K562 (cell line): ENCODE data around the gene PRSS27. TPM values are rescaled to one million over a fixed set of nuclear protein-coding genes. Genes with fewer than 3 reads are reported as not detected.

Experiments used
- CXXC5 ChIP-seq: fragments of 250-450 bp; sonication (Bioruptor Pico); IDR thresholded peaks from 2 replicates; pipeline ENCODE4 v1.8.0; 2022; ENCODE audit warnings: inconsistent platforms, mild to moderate bottlenecking, moderate library complexity
- EP400 ChIP-seq: fragments of 450-650 bp; IDR thresholded peaks from 2 replicates; pipeline ENCODE4 v1.6.1; 2017; ENCODE audit warnings: antibody characterized with exemption, mild to moderate bottlenecking, moderate library complexity
- SMARCA4 ChIP-seq: fragments of 450-650 bp; IDR thresholded peaks from 2 replicates; pipeline ENCODE4 v1.6.1; 2016
- polyA plus RNA-seq, 8 experiments: library from polyadenylated mRNA; depleted of rRNA in 4 of 8; stranded (reverse) in 5 of 8; unstranded in 3 of 8; fragments of >200 nt; fragmentation: Nextera tagmentation in 2 of 8; fragmentation: Illumina TruSeq in 1 of 8; extraction: Ambion mirVana in 2 of 8; extraction: Trizol in 1 of 8; gene quantifications; 2 replicates each; pipeline versions ENCODE4 v1.2.1 to v1.2.3, GENCODE V29; 2011 to 2014; ENCODE audit warnings: inconsistent platforms in 1 of 8, missing spikeins in 1 of 8
- total RNA-seq, 7 experiments: library from RNA; depleted of rRNA in 6 of 7; stranded (reverse); fragments of >200 nt in 6 of 7; fragmentation: Illumina TruSeq in 2 of 7; extraction: Trizol in 2 of 7; gene quantifications; 2 replicates each; pipeline versions ENCODE4 v1.2.1 to v1.2.3, GENCODE V29; 2011 to 2021; ENCODE audit warnings: low replicate concordance in 1 of 7
- TF ChIP-seq, protein P1 (sequence below): fragments of 450-650 bp; IDR thresholded peaks from 2 replicates; pipeline ENCODE4 v1.6.1; 2016; ENCODE audit warnings: mild to moderate bottlenecking, moderate library complexity

The PRSS27 gene
- total and polyA plus RNA-seq, 9 of the 15 experiments (the other 6 are each of a cell fraction or from before 2014, with no cell fraction given), result 0.09 to 0.20 (median 0.17) TPM; not detected in 5

DNA sequence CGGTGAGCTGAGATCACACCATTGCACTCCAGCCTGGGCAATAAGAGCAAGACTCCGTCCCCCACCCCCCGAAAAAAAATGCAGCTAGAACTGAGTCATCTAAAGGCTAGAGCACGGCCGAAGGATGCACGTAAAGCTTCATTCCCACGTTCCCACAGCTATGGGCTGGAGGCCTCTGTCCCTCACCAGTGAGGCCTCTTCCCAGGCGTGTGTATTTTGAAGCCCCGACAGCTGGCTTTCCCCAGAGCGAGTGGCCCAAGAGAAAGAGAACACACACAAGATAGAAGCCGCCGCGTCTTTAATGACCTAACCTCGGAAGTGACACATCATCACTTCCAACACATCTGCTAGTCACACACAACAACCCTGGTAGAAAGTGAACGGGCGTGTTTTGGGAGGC, 44.3 kb downstream of the PRSS27 start (continued):
- TF ChIP-seq, protein P1, sequence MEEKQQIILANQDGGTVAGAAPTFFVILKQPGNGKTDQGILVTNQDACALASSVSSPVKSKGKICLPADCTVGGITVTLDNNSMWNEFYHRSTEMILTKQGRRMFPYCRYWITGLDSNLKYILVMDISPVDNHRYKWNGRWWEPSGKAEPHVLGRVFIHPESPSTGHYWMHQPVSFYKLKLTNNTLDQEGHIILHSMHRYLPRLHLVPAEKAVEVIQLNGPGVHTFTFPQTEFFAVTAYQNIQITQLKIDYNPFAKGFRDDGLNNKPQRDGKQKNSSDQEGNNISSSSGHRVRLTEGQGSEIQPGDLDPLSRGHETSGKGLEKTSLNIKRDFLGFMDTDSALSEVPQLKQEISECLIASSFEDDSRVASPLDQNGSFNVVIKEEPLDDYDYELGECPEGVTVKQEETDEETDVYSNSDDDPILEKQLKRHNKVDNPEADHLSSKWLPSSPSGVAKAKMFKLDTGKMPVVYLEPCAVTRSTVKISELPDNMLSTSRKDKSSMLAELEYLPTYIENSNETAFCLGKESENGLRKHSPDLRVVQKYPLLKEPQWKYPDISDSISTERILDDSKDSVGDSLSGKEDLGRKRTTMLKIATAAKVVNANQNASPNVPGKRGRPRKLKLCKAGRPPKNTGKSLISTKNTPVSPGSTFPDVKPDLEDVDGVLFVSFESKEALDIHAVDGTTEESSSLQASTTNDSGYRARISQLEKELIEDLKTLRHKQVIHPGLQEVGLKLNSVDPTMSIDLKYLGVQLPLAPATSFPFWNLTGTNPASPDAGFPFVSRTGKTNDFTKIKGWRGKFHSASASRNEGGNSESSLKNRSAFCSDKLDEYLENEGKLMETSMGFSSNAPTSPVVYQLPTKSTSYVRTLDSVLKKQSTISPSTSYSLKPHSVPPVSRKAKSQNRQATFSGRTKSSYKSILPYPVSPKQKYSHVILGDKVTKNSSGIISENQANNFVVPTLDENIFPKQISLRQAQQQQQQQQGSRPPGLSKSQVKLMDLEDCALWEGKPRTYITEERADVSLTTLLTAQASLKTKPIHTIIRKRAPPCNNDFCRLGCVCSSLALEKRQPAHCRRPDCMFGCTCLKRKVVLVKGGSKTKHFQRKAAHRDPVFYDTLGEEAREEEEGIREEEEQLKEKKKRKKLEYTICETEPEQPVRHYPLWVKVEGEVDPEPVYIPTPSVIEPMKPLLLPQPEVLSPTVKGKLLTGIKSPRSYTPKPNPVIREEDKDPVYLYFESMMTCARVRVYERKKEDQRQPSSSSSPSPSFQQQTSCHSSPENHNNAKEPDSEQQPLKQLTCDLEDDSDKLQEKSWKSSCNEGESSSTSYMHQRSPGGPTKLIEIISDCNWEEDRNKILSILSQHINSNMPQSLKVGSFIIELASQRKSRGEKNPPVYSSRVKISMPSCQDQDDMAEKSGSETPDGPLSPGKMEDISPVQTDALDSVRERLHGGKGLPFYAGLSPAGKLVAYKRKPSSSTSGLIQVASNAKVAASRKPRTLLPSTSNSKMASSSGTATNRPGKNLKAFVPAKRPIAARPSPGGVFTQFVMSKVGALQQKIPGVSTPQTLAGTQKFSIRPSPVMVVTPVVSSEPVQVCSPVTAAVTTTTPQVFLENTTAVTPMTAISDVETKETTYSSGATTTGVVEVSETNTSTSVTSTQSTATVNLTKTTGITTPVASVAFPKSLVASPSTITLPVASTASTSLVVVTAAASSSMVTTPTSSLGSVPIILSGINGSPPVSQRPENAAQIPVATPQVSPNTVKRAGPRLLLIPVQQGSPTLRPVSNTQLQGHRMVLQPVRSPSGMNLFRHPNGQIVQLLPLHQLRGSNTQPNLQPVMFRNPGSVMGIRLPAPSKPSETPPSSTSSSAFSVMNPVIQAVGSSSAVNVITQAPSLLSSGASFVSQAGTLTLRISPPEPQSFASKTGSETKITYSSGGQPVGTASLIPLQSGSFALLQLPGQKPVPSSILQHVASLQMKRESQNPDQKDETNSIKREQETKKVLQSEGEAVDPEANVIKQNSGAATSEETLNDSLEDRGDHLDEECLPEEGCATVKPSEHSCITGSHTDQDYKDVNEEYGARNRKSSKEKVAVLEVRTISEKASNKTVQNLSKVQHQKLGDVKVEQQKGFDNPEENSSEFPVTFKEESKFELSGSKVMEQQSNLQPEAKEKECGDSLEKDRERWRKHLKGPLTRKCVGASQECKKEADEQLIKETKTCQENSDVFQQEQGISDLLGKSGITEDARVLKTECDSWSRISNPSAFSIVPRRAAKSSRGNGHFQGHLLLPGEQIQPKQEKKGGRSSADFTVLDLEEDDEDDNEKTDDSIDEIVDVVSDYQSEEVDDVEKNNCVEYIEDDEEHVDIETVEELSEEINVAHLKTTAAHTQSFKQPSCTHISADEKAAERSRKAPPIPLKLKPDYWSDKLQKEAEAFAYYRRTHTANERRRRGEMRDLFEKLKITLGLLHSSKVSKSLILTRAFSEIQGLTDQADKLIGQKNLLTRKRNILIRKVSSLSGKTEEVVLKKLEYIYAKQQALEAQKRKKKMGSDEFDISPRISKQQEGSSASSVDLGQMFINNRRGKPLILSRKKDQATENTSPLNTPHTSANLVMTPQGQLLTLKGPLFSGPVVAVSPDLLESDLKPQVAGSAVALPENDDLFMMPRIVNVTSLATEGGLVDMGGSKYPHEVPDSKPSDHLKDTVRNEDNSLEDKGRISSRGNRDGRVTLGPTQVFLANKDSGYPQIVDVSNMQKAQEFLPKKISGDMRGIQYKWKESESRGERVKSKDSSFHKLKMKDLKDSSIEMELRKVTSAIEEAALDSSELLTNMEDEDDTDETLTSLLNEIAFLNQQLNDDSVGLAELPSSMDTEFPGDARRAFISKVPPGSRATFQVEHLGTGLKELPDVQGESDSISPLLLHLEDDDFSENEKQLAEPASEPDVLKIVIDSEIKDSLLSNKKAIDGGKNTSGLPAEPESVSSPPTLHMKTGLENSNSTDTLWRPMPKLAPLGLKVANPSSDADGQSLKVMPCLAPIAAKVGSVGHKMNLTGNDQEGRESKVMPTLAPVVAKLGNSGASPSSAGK, result peak; percentile 29
- 0 out of 2 replicates have a peak, but pooled peaks have one; percentile 21 for TF ChIP-seq CXXC5 (CRISPR knock-in tag)
- 0 out of 2 replicates have a peak, but pooled peaks have one; percentile 18 for TF ChIP-seq SMARCA4
- TF ChIP-seq EP400, result 0 out of 2 replicates have a peak, but pooled peaks have one; percentile 19
